ENCODE results near the gene XPO5.

The XPO5 gene

GRCh38 chr6:43532201-43532600 is 43.6 kb downstream of the XPO5 start:
- Histone ChIP-seq H3K36me3 (peaks cover 90 to 100% (median 100%) of the 10 kb centered on the region in 11 experiments), H3K27me3 (no peaks in the 10 kb centered on the region)
- no peak for TF ChIP-seq Cebpa-rat (IDR thresholded peaks at IDR 0.05)

GRCh38 chr6:43524483-43524961 is 51.3 kb downstream of the XPO5 start:
- no peak overlapping the region for H3K4me2 ChIP-seq
- no peak overlapping the region for H3K9ac ChIP-seq
- H3K4me1 ChIP-seq, result peaks cover 0 to 12% (median 0%) of the 10 kb centered on the region in 10 experiments; a peak in 2 of 20 replicates
- no peak overlapping the region for H3K27ac ChIP-seq
- no peaks in the 10 kb centered on the region for H3K27me3 ChIP-seq
- H3K9me3 ChIP-seq (replicated peaks in 1 of 11), result no peaks in the 10 kb centered on the region
- H3K36me3 ChIP-seq, result peaks cover 100% of the 10 kb centered on the region in 11 experiments
- peaks cover 0 to 90% (median 61%) of the 10 kb centered on the region in 11 experiments; a peak in 16 of 22 replicates for H4K20me1 ChIP-seq
- H3K4me3 ChIP-seq, result no peak overlapping the region
- no peak for TF ChIP-seq Cebpa-rat (IDR thresholded peaks at IDR 0.05)

More at GRCh38 chr6:43532201-43532600, 43.6 kb downstream of the XPO5 start:
- Histone ChIP-seq H3K4me1 (no peaks in the 10 kb centered on the region), H3K9me3 (replicated peaks in 1 of 11) (no peaks in the 10 kb centered on the region), H3K4me3 (no peak overlapping the region), H3K4me2 (no peak overlapping the region), H3K27ac (no peak overlapping the region), H4K20me1 (peaks cover 0 to 30% (median 8%) of the 10 kb centered on the region in 11 experiments; a peak in 7 of 22 replicates), H3K9ac (no peak overlapping the region)

GRCh38 chr6:43523284-43523683 is 52.6 kb downstream of the XPO5 start:
- H4K20me1 ChIP-seq, result peaks cover 0 to 100% (median 65%) of the 10 kb centered on the region in 11 experiments; a peak in 17 of 22 replicates
- TF ChIP-seq Cebpa-rat (IDR thresholded peaks at IDR 0.05), result no peak
- H3K36me3 ChIP-seq, result peaks cover 92 to 100% (median 97%) of the 10 kb centered on the region in 11 experiments
- H3K27ac ChIP-seq, result no peak overlapping the region
- no peaks in the 10 kb centered on the region for H3K9me3 ChIP-seq (replicated peaks in 1 of 11)
- H3K4me2 ChIP-seq, result no peak overlapping the region
- no peaks in the 10 kb centered on the region for H3K27me3 ChIP-seq
- peaks cover 6 to 24% (median 9%) of the 10 kb centered on the region in 10 experiments for H3K4me1 ChIP-seq
- no peak overlapping the region for H3K9ac ChIP-seq
- no peak overlapping the region for H3K4me3 ChIP-seq

- Histone ChIP-seq H3K4me3 (no peak overlapping the region), H3K27me3 (no peaks in the 10 kb centered on the region), H3K4me2 (no peak overlapping the region), H4K20me1 (peaks cover 0 to 100% (median 68%) of the 10 kb centered on the region in 11 experiments; a peak in 17 of 22 replicates), H3K36me3 (peaks cover 86 to 96% (median 91%) of the 10 kb centered on the region in 11 experiments), H3K9me3 (replicated peaks in 1 of 11) (no peaks in the 10 kb centered on the region), H3K27ac (no peak overlapping the region), H3K4me1 (peaks cover 12 to 29% (median 15%) of the 10 kb centered on the region in 10 experiments), H3K9ac (no peak overlapping the region)
- TF ChIP-seq Cebpa-rat (IDR thresholded peaks at IDR 0.05), result no peak
Observed at GRCh38 chr6:43522547-43523261, 53.1 kb downstream of the XPO5 start.

- Histone ChIP-seq H3K9me3 (replicated peaks in 1 of 11) (no peaks in the 10 kb centered on the region), H3K4me2 (no peak overlapping the region), H3K4me3 (no peak overlapping the region), H3K4me1 (peaks cover 12 to 29% (median 15%) of the 10 kb centered on the region in 10 experiments), H3K27ac (no peak overlapping the region), H4K20me1 (peaks cover 0 to 93% (median 68%) of the 10 kb centered on the region in 11 experiments; a peak in 17 of 22 replicates), H3K36me3 (peaks cover 77 to 87% (median 82%) of the 10 kb centered on the region in 11 experiments), H3K9ac (no peak overlapping the region; a peak in 1 of 22 replicates), H3K27me3 (no peaks in the 10 kb centered on the region)
- TF ChIP-seq Cebpa-rat (IDR thresholded peaks at IDR 0.05), result no peak
Observed at GRCh38 chr6:43521836-43522235, 54.0 kb downstream of the XPO5 start.

GRCh38 chr6:43520097-43520496 is 55.7 kb downstream of the XPO5 start:
- no peak for TF ChIP-seq Cebpa-rat (IDR thresholded peaks at IDR 0.05)
- Histone ChIP-seq H4K20me1 (peaks cover 0 to 86% (median 64%) of the 10 kb centered on the region in 11 experiments; a peak in 19 of 22 replicates), H3K27me3 (no peaks in the 10 kb centered on the region), H3K36me3 (peaks cover 68 to 77% (median 72%) of the 10 kb centered on the region in 11 experiments), H3K9ac (no peak overlapping the region), H3K4me3 (no peak overlapping the region), H3K9me3 (replicated peaks in 1 of 11) (no peaks in the 10 kb centered on the region), H3K4me2 (no peak overlapping the region), H3K27ac (no peak overlapping the region), H3K4me1 (peaks cover 23 to 33% (median 26%) of the 10 kb centered on the region in 10 experiments)

- H3K27me3 ChIP-seq, result no peaks in the 10 kb centered on the region
- peaks cover 11 to 87% (median 73%) of the 10 kb centered on the region in 11 experiments; a peak in 19 of 22 replicates for H4K20me1 ChIP-seq
- H3K9ac ChIP-seq, result peak overlapping the region; percentile 88 to 99 (median 95)
- peak overlapping the region; percentile 63 to 97 (median 91); a peak in 21 of 22 replicates for H3K27ac ChIP-seq
- no peak for TF ChIP-seq Cebpa-rat (IDR thresholded peaks at IDR 0.05)
- peaks cover 67 to 76% (median 72%) of the 10 kb centered on the region in 11 experiments for H3K36me3 ChIP-seq
- peak overlapping the region; percentile 84 to 97 (median 91) for H3K4me2 ChIP-seq
- no peaks in the 10 kb centered on the region for H3K9me3 ChIP-seq (replicated peaks in 1 of 11)
- H3K4me1 ChIP-seq, result peaks cover 38 to 50% (median 46%) of the 10 kb centered on the region in 10 experiments
- peak overlapping the region; percentile 84 to 99 (median 96) for H3K4me3 ChIP-seq
Observed at GRCh38 chr6:43517505-43518357, 58.1 kb downstream of the XPO5 start.

GRCh38 chr6:43516697-43517504 is 58.9 kb downstream of the XPO5 start, which contains the start of the genes POLR1C and YIPF3:
TSS of gene POLR1C (plus strand) at chr6:43517089. CDS start at chr6:43517110, 21 bp downstream.
TSS of gene YIPF3 (minus strand) at chr6:43516926. CDS start at chr6:43516807, 119 bp downstream.
- Histone ChIP-seq H3K27me3 (no peaks in the 10 kb centered on the region), H3K27ac (peak within 1 kb of the TSS; percentile 77 to 97 (median 91)), H3K9ac (peak within 1 kb of the TSS; percentile 88 to 99 (median 95)), H3K4me3 (peak within 1 kb of the TSS; percentile 84 to 99 (median 96)), H3K4me1 (peaks cover 47 to 58% (median 55%) of the 10 kb centered on the region in 10 experiments), H4K20me1 (peaks cover 19 to 87% (median 73%) of the 10 kb centered on the region in 11 experiments; a peak in 20 of 22 replicates), H3K36me3 (peaks cover 67 to 76% (median 72%) of the 10 kb centered on the region in 11 experiments), H3K4me2 (peak within 1 kb of the TSS; percentile 91 to 99 (median 96)), H3K9me3 (replicated peaks in 1 of 11) (no peaks in the 10 kb centered on the region)
- TF ChIP-seq Cebpa-rat (IDR thresholded peaks at IDR 0.05), result no peak

Data from BLaER1 treated with 17β-estradiol and CSF1 and Interleukin-3, amounts not matched to agents 10 nM and 100 nM (cell line).